Esophagus squamous epithelium (tissue), 4 donors: ENCODE results near the gene PRSS3.

Experiments used
- CTCF ChIP-seq, 6 experiments: fragments of 450-650 bp in 4 of 6; fragments of 200-600 bp in 2 of 6; sonication (generic) in 2 of 6; IDR thresholded peaks; one replicate each; pipeline ENCODE4 v1.5.1; 2016 to 2019; ENCODE audit warnings: antibody characterized with exemption in 6 of 6, mild to moderate bottlenecking in 4 of 6, moderate library complexity in 4 of 6
- POLR2A ChIP-seq, 4 donors: fragments of 450-650 bp; IDR thresholded peaks; one replicate each; pipeline ENCODE4 v1.6.1; 2017; ENCODE audit warnings: antibody characterized with exemption in 4 of 4, mild to moderate bottlenecking in 4 of 4, moderate library complexity in 3 of 4

- TF ChIP-seq CTCF (IDR thresholded peaks at IDR 0.05) (no peak), POLR2A (IDR thresholded peaks at IDR 0.05) (no peak)
These were observed 14.1 kb downstream of the PRSS3 start for GRCh38 chr9:33809506-33809905.
